Large intestine (tissue), 3 donors: ENCODE data around the gene DPY30. TPM values are rescaled to one million over a fixed set of nuclear protein-coding genes. Genes with fewer than 3 reads are reported as not detected.
"Not testable (repeated sequence)": the region's sequence is repeated elsewhere in the genome, so short reads cannot be mapped to it uniquely, and the experiment has no call there.

Experiments
- DNase-seq, 2 donors: peaks; one replicate each; pipeline versions ENCODE4 v3.0.0 to v3.0.0-alpha.2; 2013
- H3K27ac ChIP-seq: one replicate; pipeline ENCODE4 v1.5.1; 2013; ENCODE audit warnings: low read length
- H3K27me3 ChIP-seq: 2 replicates; pipeline ENCODE4 v1.6.1; 2013; ENCODE audit warnings: low read length; ENCODE audit not compliant: control insufficient read depth, insufficient read depth
- H3K36me3 ChIP-seq: 2 replicates; pipeline ENCODE4 v1.6.1; 2013; ENCODE audit warnings: low read length; ENCODE audit not compliant: control insufficient read depth, insufficient read depth
- H3K4me1 ChIP-seq: one replicate; pipeline ENCODE4 v1.6.1; 2013; ENCODE audit warnings: low read length; ENCODE audit not compliant: control insufficient read depth, insufficient read depth
- H3K4me3 ChIP-seq: one replicate; pipeline ENCODE4 v1.5.1; 2013; ENCODE audit warnings: low read length
- H3K9me3 ChIP-seq: one replicate; pipeline ENCODE4 v1.6.1; 2013; ENCODE audit warnings: mild to moderate bottlenecking, low read depth, low read length, moderate library complexity; ENCODE audit not compliant: control insufficient read depth
- WGBS: methylation state at CpG from one replicate; pipeline ENCODE4 v1.1.5; 2013; ENCODE audit warnings: low lambda C conversion rate; ENCODE audit not compliant: insufficient coverage; 5-methylcytosine and 5-hydroxymethylcytosine counted together
- polyA plus RNA-seq: library from polyadenylated mRNA; unstranded; fragments of 120-200 nt; gene quantifications from one replicate; pipeline ENCODE4 v1.2.1, GENCODE V29; 2013

The DPY30 gene
- polyA plus RNA-seq, 1 donor, result 93.1 TPM

- not testable (repeated sequence) for H3K27ac ChIP-seq, H3K9me3 ChIP-seq, H3K36me3 ChIP-seq, H3K27me3 ChIP-seq, H3K4me1 ChIP-seq, H3K4me3 ChIP-seq
- DNase-seq, result peak in 1 of 2 donors; percentile 74
- no CpG with 5 or more reads among the region's 43 CpGs for WGBS
These were observed 29.3 kb downstream of the DPY30 start for GRCh38 chr2:32010280-32010669.

- no peaks in the 10 kb centered on the region for H3K27me3 ChIP-seq
- peaks cover 5% of the 10 kb centered on the region for H3K4me1 ChIP-seq
- peak overlapping the region; percentile 69 for H3K27ac ChIP-seq
- no peaks in the 10 kb centered on the region for H3K36me3 ChIP-seq
- no peaks in the 10 kb centered on the region for H3K9me3 ChIP-seq
- no CpG with 5 or more reads among the region's 91 CpGs for WGBS
- H3K4me3 ChIP-seq, result peak overlapping the region; percentile 80
- DNase-seq, result peak in 1 of 2 donors; percentile 57
These were observed 29.9 kb downstream of the DPY30 start for GRCh38 chr2:32009516-32010256.

GRCh38 chr2:32008805-32009515, 30.6 kb downstream of the DPY30 start:
- H3K4me1 ChIP-seq, result peaks cover 5% of the 10 kb centered on the region
- H3K27ac ChIP-seq, result peak overlapping the region; percentile 69
- H3K9me3 ChIP-seq, result no peaks in the 10 kb centered on the region
- no peaks in the 10 kb centered on the region for H3K27me3 ChIP-seq
- H3K4me3 ChIP-seq, result peak overlapping the region; percentile 80
- no peaks in the 10 kb centered on the region for H3K36me3 ChIP-seq
- peak in 1 of 2 donors; percentile 49 for DNase-seq
- 0% methylated on average over 1 of the region's 10 CpGs for WGBS

GRCh38 chr2:32007121-32007391, 32.5 kb downstream of the DPY30 start:
- Histone ChIP-seq H3K27me3 (no peaks in the 10 kb centered on the region), H3K27ac (no peak overlapping the region), H3K4me1 (peaks cover 5% of the 10 kb centered on the region), H3K9me3 (no peaks in the 10 kb centered on the region), H3K36me3 (no peaks in the 10 kb centered on the region), H3K4me3 (no peak overlapping the region)
- DNase-seq, result no peak

GRCh38 chr2:32005371-32005976, 34.1 kb downstream of the DPY30 start:
- DNase-seq, result no peak
- Histone ChIP-seq H3K36me3 (no peaks in the 10 kb centered on the region), H3K4me1 (peaks cover 5% of the 10 kb centered on the region), H3K9me3 (no peaks in the 10 kb centered on the region), H3K27me3 (no peaks in the 10 kb centered on the region), H3K27ac (no peak overlapping the region), H3K4me3 (no peak overlapping the region)
- no CpG with 5 or more reads among the region's 2 CpGs for WGBS

- Histone ChIP-seq H3K27ac (no peak overlapping the region), H3K4me1 (peaks cover 5% of the 10 kb centered on the region), H3K4me3 (no peak overlapping the region), H3K9me3 (no peaks in the 10 kb centered on the region), H3K36me3 (no peaks in the 10 kb centered on the region), H3K27me3 (no peaks in the 10 kb centered on the region)
- WGBS, result no CpG with 5 or more reads among the region's 2 CpGs
- no peak for DNase-seq
These were observed 35.8 kb downstream of the DPY30 start for GRCh38 chr2:32003791-32004190.

- H3K27ac ChIP-seq, result no peak overlapping the region
- H3K4me1 ChIP-seq, result peaks cover 5% of the 10 kb centered on the region
- no peak overlapping the region for H3K4me3 ChIP-seq
- H3K9me3 ChIP-seq, result no peaks in the 10 kb centered on the region
- no peaks in the 10 kb centered on the region for H3K36me3 ChIP-seq
- no peaks in the 10 kb centered on the region for H3K27me3 ChIP-seq
- 75% methylated on average over 3 of the region's 3 CpGs for WGBS
- DNase-seq, result no peak
These were observed 37.2 kb downstream of the DPY30 start for GRCh38 chr2:32002406-32002805.

GRCh38 chr2:31999438-31999837, 40.2 kb downstream of the DPY30 start:
- no peak overlapping the region for H3K4me3 ChIP-seq
- no CpG with 5 or more reads among the region's 4 CpGs for WGBS
- H3K36me3 ChIP-seq, result no peaks in the 10 kb centered on the region
- no peaks in the 10 kb centered on the region for H3K4me1 ChIP-seq
- no peak overlapping the region for H3K27ac ChIP-seq
- no peaks in the 10 kb centered on the region for H3K27me3 ChIP-seq
- H3K9me3 ChIP-seq, result peaks cover 2% of the 10 kb centered on the region
- DNase-seq, result no peak

GRCh38 chr2:31998731-31999383, 40.7 kb downstream of the DPY30 start:
- H3K4me1 ChIP-seq, result no peaks in the 10 kb centered on the region
- peaks cover 2% of the 10 kb centered on the region for H3K9me3 ChIP-seq
- H3K4me3 ChIP-seq, result no peak overlapping the region
- no peak overlapping the region for H3K27ac ChIP-seq
- 83% methylated on average over 1 of the region's 4 CpGs for WGBS
- H3K36me3 ChIP-seq, result no peaks in the 10 kb centered on the region
- H3K27me3 ChIP-seq, result no peaks in the 10 kb centered on the region
- no peak for DNase-seq

GRCh38 chr2:31997653-31998052, 42.0 kb downstream of the DPY30 start:
- Histone ChIP-seq H3K4me3 (no peak overlapping the region), H3K36me3 (no peaks in the 10 kb centered on the region), H3K27me3 (no peaks in the 10 kb centered on the region), H3K4me1 (no peaks in the 10 kb centered on the region), H3K9me3 (peaks cover 2% of the 10 kb centered on the region), H3K27ac (no peak overlapping the region)
- no peak for DNase-seq
- WGBS, result no CpG with 5 or more reads among the region's 3 CpGs
